OCI-LY1 (cell line): ENCODE results near the gene QRSL1.

Source experiments
- H2AFZ ChIP-seq: fragments of 200-600 bp; sonication (generic), shearing (Covaris generic); 2 replicates; pipeline ENCODE4 v1.6.0; 2014; ENCODE audit warnings: antibody characterized with exemption, mild to moderate bottlenecking, low read length
- H3F3A ChIP-seq: fragments of 200-600 bp; sonication (generic), shearing (Covaris generic); 2 replicates; pipeline ENCODE4 v1.6.0; 2014; ENCODE audit warnings: mild to moderate bottlenecking, antibody characterized with exemption, low read length, moderate library complexity; ENCODE audit not compliant: insufficient read depth
- H3K27ac ChIP-seq: fragments of 200-600 bp; sonication (generic); 2 replicates; pipeline ENCODE4 v1.5.1; 2014; ENCODE audit warnings: low read length, mixed run types, mild to moderate bottlenecking, low read depth; ENCODE audit not compliant: poor library complexity, severe bottlenecking
- H3K27me3 ChIP-seq: fragments of 200-600 bp; sonication (generic); 2 replicates; pipeline ENCODE4 v1.6.0; 2014; ENCODE audit warnings: antibody characterized with exemption, mild to moderate bottlenecking, low read length, moderate library complexity; ENCODE audit not compliant: insufficient read depth
- H3K36me3 ChIP-seq: fragments of 200-600 bp; sonication (generic); 2 replicates; pipeline ENCODE4 v1.6.1; 2014; ENCODE audit warnings: mild to moderate bottlenecking, antibody characterized with exemption, low read length, moderate library complexity, mixed read lengths; ENCODE audit not compliant: insufficient read depth
- H3K4me1 ChIP-seq: fragments of 200-600 bp; sonication (generic); 2 replicates; pipeline ENCODE4 v1.5.1; 2014; ENCODE audit warnings: mild to moderate bottlenecking, low read length, moderate library complexity; ENCODE audit not compliant: insufficient read depth, severe bottlenecking
- H3K4me2 ChIP-seq: fragments of 200-600 bp; sonication (generic), shearing (Covaris generic); 2 replicates; pipeline ENCODE4 v1.6.1; 2014; ENCODE audit warnings: low read length
- H3K4me3 ChIP-seq: fragments of 200-600 bp; sonication (generic); 2 replicates; pipeline ENCODE4 v1.5.1; 2014; ENCODE audit warnings: low read length, low read depth, mild to moderate bottlenecking, mixed read lengths; ENCODE audit not compliant: poor library complexity, severe bottlenecking
- H3K79me2 ChIP-seq: fragments of 200-600 bp; shearing (Covaris generic); 2 replicates; pipeline ENCODE4 v1.6.1; 2016; ENCODE audit warnings: mixed run types, low read length, mixed read lengths; ENCODE audit not compliant: insufficient read depth
- H3K9ac ChIP-seq: fragments of 200-600 bp; sonication (generic), shearing (Covaris generic); 2 replicates; pipeline ENCODE4 v1.6.1; 2014; ENCODE audit warnings: mild to moderate bottlenecking, low read length, mixed read lengths
- H3K9me2 ChIP-seq: fragments of 200-600 bp; sonication (generic), shearing (Covaris generic); 2 replicates; pipeline ENCODE4 v1.6.1; 2014; ENCODE audit warnings: low read depth, mild to moderate bottlenecking, low read length, mixed read lengths
- H3K9me3 ChIP-seq: fragments of 200-600 bp; shearing (Covaris generic); 2 replicates; pipeline ENCODE4 v1.6.1; 2014; ENCODE audit warnings: low read length, mixed read lengths
- H4K20me1 ChIP-seq: fragments of 200-600 bp; sonication (generic), shearing (Covaris generic); 2 replicates; pipeline ENCODE4 v1.6.0; 2016; ENCODE audit warnings: mild to moderate bottlenecking, low read length; ENCODE audit not compliant: insufficient read depth
- EZH2 ChIP-seq: fragments of 200-600 bp; sonication (generic), shearing (Covaris generic); IDR thresholded peaks from 2 replicates; pipeline ENCODE4 v1.8.0; 2017; ENCODE audit warnings: borderline replicate concordance, mixed run types, mild to moderate bottlenecking, antibody characterized with exemption, low read length, moderate library complexity, mixed read lengths
- TF ChIP-seq, protein P1 (sequence below): fragments of 200-600 bp; sonication (generic), shearing (Covaris generic); IDR thresholded peaks from 2 replicates; pipeline ENCODE4 v1.5.1; 2017; ENCODE audit warnings: mild to moderate bottlenecking, antibody characterized with exemption, low read length, moderate library complexity, mixed read lengths

The QRSL1 gene

DNA sequence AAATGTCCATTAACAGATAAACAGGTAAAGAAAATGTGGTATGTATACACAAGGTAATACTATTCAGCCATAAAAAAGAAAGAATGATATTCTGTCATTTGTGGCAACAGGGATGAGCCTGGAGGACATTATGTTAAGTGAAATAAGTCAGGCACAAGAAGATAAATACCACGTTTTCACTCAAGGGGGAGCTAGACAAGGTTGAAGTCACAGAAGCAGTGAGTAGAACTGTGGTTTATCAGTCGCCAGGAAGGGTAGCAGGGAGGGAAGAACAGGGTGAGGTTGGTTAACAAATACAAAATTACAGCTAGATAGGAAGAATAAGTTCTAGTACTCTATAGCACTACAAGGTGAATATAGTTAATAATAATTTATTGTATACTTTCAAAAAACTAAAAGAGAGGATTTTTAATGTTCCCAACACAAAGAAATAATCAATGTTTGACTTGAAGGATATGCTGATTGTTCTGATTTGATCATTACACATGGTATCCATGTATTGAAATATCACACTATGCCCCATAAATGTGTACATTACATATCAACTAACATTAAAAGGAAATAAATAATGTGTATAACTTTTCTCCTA, 21.2 kb upstream of the QRSL1 start:
- H3K27me3 ChIP-seq, result no peaks in the 10 kb centered on the region
- no peaks in the 10 kb centered on the region for H3K9me2 ChIP-seq
- H3K4me1 ChIP-seq, result peaks cover 42% of the 10 kb centered on the region
- H3K4me3 ChIP-seq, result no peak overlapping the region
- no peaks in the 10 kb centered on the region for H3K79me2 ChIP-seq
- H2AFZ ChIP-seq, result no peak overlapping the region
- no peak overlapping the region for H3K4me2 ChIP-seq
- H3K9me3 ChIP-seq, result no peaks in the 10 kb centered on the region
- TF ChIP-seq, protein P1, sequence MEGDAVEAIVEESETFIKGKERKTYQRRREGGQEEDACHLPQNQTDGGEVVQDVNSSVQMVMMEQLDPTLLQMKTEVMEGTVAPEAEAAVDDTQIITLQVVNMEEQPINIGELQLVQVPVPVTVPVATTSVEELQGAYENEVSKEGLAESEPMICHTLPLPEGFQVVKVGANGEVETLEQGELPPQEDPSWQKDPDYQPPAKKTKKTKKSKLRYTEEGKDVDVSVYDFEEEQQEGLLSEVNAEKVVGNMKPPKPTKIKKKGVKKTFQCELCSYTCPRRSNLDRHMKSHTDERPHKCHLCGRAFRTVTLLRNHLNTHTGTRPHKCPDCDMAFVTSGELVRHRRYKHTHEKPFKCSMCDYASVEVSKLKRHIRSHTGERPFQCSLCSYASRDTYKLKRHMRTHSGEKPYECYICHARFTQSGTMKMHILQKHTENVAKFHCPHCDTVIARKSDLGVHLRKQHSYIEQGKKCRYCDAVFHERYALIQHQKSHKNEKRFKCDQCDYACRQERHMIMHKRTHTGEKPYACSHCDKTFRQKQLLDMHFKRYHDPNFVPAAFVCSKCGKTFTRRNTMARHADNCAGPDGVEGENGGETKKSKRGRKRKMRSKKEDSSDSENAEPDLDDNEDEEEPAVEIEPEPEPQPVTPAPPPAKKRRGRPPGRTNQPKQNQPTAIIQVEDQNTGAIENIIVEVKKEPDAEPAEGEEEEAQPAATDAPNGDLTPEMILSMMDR, result peak; percentile 80
- TF ChIP-seq EZH2, result no peak
- no peaks in the 10 kb centered on the region for H4K20me1 ChIP-seq
- H3F3A ChIP-seq, result no peaks in the 10 kb centered on the region
- peak overlapping the region; percentile 71 for H3K27ac ChIP-seq
- H3K9ac ChIP-seq, result no peak overlapping the region
- H3K36me3 ChIP-seq, result peaks cover 65% of the 10 kb centered on the region

DNA sequence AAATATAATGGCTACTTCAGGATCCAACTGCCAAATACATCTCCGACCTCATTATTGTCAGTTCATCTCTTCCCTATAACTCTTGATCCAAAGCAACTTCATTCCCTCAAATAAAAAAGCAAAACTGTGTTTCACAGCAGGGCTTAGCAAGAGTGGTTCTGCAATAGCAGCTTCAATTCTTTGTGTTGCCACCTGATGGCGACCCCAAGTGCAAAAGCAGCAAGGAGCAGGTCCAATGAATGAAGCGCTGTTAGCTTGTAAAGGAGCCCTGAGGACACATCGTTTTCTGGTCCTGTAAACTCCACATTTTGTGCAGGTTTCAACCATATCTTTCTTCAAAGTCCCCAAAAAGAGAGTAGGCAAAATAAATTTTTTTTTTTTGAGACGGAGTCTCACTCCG, 19.7 kb upstream of the QRSL1 start:
- H3K36me3 ChIP-seq, result peaks cover 55% of the 10 kb centered on the region
- no peak overlapping the region for H3K4me3 ChIP-seq
- TF ChIP-seq, protein P1, result peak; percentile 88
- no peak for TF ChIP-seq EZH2
- H3F3A ChIP-seq, result no peaks in the 10 kb centered on the region
- H3K9ac ChIP-seq, result peak overlapping the region; percentile 37; the same call in 1 of the 2 replicates
- peaks cover 57% of the 10 kb centered on the region for H3K4me1 ChIP-seq
- H2AFZ ChIP-seq, result no peak overlapping the region
- H4K20me1 ChIP-seq, result no peaks in the 10 kb centered on the region
- no peaks in the 10 kb centered on the region for H3K9me3 ChIP-seq
- no peaks in the 10 kb centered on the region for H3K9me2 ChIP-seq
- no peaks in the 10 kb centered on the region for H3K79me2 ChIP-seq
- no peaks in the 10 kb centered on the region for H3K27me3 ChIP-seq
- H3K4me2 ChIP-seq, result peak overlapping the region; percentile 25; the same call in 1 of the 2 replicates
- peak overlapping the region; percentile 71 for H3K27ac ChIP-seq

DNA sequence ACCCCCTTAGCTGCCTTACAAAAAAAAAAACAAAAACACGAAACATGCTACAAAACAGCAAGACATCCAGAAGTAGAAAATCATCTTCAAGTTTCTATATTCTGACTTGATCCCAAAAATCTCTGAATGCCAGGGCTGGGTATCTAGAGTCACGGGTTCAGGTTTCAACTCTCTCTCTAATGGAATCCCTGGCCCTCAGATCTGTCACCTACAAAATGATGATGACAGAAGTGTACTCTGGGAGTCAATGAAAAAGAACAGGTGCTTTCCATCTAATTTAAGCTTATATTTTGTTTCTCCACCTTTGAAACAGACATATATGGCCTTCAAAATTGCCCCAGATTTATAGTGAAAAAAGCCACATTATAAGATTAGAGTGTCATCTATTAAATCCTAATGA, 18.3 kb upstream of the QRSL1 start:
- H3K9ac ChIP-seq, result peak overlapping the region; percentile 11; the same call in 1 of the 2 replicates
- H3K4me3 ChIP-seq, result no peak overlapping the region
- TF ChIP-seq, protein P1, result no peak
- no peak for TF ChIP-seq EZH2
- H3K36me3 ChIP-seq, result peaks cover 47% of the 10 kb centered on the region
- no peaks in the 10 kb centered on the region for H4K20me1 ChIP-seq
- no peaks in the 10 kb centered on the region for H3K9me2 ChIP-seq
- H3K4me1 ChIP-seq, result peaks cover 70% of the 10 kb centered on the region
- no peaks in the 10 kb centered on the region for H3F3A ChIP-seq
- H3K79me2 ChIP-seq, result no peaks in the 10 kb centered on the region
- H3K4me2 ChIP-seq, result peak overlapping the region; percentile 32
- peak overlapping the region; percentile 71 for H3K27ac ChIP-seq
- no peaks in the 10 kb centered on the region for H3K9me3 ChIP-seq
- no peaks in the 10 kb centered on the region for H3K27me3 ChIP-seq
- no peak overlapping the region for H2AFZ ChIP-seq
